Ramos (cell line): ENCODE measurements around the gene IRAK1.

Source experiments
- in situ Hi-C: fragments of 300-500 bp; cut with MboI; formaldehyde crosslinking; loops from one replicate; pipeline ENCODE4 v1.14.3; 2022; ENCODE audit warnings: low sequenced_read_pairs; ENCODE audit not compliant: unreplicated experiment

Gene IRAK1

GRCh38 chrX:154022108-154022507 is 2.4 kb upstream of the IRAK1 start:
- in situ Hi-C loops: no loop called here

DNA sequence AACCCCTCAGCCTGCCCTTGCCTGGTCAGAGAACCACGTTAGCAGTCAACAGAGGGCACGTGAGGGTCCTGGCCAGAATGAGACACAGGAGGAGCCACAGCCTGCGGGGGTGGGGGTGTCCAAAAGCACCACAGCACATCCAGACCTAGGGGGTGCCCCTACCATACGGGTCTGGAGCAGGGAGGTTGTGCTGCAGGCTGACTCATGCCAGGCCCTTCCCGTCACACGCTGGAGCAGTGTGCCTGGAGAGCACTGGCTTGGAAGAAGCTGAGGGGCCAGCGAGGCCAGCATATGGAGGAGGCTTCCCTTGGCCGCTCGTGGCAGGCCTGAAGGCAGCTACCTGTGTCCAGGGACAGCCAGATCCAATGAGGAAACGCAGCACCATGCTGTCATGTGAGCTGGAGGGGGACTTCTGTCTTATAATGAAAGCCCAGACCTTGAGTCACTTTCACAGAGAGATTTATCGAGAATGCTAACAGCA is 1.5 kb upstream of the IRAK1 start:
- in situ Hi-C loops: no loop called here

DNA sequence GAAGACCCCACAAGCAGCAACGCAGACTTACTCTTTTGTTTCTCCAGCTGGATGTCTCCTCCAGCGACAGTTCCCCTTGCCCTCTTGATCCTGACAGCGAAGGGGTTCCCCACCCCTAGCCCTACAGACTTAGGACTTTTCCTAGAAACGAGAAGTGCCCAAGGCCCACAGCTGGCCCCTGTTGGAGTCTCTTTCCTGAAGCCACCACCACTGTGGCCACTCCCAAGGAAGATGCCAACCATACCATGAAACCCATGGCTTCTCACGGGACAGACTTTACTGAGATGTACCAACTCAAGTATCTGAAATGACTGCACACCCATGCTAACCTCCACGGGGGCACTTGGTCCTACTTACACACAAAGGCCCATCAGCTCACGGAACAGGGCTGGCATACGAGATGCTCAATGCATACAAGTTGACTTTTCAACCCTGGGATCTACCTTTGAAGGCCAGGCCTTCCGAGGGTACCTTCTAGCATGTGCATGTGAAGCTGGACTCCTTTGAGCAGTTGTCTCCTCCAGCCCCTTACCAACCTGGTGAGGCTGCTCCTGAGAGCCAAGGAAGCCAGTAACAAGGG is 924 bp upstream of the IRAK1 start:
- in situ Hi-C loops: no loop called here

- in situ Hi-C loops: no loop called here
These were observed 561 bp downstream of the IRAK1 start for GRCh38 chrX:154019061-154019621.

DNA sequence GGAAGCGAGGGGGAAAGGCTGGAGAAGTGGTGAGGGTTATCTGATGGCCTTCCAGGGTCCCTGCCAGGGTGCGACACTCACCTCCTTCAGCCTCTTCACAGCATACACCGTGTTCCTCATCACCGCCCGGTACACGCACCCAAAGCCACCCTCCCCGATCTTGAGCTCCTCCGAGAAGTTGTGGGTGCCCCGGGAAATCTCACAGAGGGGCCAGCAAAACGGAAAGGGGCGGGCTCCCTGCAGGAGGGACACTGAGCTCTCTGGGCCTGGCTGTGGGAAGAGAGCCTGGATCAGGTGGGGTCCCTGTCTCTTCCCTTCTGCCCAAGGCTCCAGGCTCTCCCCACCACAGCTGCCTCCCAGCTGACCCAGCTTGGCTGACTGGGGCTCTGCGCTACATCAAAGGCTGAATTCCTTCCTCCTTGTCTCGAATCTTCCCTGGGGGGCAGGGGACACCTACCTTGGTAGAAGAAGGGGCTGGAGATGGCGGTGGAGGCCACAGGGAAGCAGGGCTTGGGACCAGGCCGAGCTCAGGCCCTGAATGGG is 1.1 kb downstream of the IRAK1 start:
- in situ Hi-C loops: no loop called here

DNA sequence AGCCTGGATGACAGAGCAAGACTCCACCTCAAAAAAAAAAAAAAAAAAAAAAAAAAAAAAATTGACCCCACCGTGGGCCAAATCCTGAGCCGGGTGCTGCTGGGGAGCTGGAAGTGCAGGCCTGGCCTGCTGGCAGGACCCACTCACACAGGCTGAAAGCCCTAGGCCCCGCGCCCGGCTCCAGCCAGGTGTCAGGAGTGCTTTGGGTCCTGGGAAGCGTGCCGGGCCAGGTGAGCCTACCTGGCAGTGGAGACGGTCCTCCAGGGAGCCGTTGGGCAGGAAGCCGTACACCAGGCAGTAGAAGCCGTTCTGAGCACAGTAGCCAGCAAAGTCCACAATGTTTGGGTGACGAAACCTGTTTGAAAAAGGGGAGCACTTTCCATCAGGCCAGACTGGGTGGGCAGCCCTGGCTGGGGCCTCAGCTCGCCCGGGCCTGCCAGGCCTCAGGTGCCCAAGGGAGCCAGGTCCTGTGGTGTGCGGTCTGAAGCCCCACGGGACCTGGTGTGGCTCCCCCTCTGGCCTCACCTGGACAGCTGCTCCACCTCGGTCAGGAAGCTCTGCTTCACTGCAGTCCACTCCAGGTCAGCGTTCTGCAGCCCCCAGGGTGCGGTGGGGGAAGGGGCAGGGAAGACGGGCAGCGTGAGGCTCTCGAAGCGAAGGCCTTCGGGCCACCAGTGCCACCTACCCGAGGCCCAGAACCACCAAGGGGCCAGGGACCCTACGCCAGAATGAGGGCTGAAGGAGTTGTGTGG is 1.8 kb downstream of the IRAK1 start:
- in situ Hi-C loops: no loop called here

DNA sequence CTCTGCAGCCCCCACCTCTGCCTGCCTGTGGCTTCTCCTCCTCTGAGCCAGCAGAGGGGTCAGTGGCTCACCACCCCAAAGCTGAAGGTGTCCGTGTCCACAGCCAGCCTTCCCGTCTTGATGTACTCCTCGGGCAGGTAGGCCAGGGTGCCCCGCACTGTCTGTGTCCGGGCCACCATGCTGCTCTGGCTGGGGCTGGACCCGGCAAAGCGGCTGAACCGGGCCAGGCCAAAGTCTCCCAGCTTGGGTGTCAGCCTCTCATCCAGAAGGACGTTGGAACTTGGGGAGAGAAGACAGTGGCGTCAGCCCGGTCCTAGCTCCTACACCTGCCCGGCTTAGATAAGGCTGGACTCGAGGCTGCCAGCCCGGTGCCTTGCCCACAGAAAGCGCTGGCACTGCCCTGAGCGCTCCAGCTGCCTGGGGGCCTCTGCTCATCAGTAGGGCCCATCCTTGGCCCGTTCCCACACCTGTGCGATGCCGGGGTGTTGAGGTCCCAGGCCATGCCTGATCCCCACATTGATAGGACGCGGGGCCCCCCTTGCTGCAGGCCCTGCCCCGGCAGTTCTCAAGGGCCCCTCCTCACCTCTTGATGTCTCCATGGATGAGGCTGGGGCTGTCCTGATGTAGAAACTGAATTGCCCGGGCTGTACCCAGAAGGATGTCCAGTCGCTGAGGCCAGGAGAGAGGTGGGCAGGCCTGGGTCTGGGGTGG is 3.2 kb downstream of the IRAK1 start:
- in situ Hi-C loops: no loop called here

GRCh38 chrX:154015581-154016264 is 4.0 kb downstream of the IRAK1 start:
- in situ Hi-C loops: no loop called here

GRCh38 chrX:154014429-154015380 is 5.0 kb downstream of the IRAK1 start:
- in situ Hi-C loops: no loop called here

DNA sequence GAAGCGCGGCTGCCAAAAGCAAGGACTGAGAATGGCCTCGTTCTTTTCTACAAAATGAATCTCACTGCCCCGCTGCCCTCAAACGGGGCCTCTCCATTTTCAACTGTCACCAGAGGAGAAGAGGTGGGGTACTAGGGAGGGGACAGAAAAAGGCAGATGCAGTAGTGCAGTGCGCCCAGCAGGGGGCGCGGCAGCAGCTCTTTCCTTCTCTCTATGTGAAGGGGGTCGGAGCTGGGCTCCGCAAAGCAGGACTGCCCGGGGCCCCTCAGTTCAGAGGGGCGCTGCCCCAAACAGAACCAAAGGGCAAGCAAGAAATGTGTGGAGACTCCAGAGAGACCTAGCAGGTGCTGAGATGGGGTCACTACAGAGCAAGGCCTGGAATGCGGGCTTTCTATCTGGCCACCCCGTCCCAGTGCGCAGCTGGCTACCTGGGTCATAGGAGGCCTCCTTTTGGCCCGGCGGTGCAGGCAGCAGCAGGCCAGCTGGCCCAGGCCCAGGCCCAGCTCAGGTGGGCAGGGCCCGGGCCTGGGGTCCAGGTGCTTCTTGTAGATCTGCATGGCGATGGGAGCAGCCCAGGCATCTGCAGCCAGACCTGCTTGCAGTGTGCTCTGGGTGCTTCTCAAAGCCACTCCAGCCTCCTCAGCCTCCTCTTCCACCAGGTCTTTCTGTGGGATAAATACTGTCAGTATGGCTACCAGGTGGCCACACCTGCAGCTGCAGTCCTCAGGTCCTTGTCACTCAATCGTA is 5.9 kb downstream of the IRAK1 start:
- in situ Hi-C loops: no loop called here

GRCh38 chrX:154013001-154013421 is 6.7 kb downstream of the IRAK1 start:
- in situ Hi-C loops: no loop called here

DNA sequence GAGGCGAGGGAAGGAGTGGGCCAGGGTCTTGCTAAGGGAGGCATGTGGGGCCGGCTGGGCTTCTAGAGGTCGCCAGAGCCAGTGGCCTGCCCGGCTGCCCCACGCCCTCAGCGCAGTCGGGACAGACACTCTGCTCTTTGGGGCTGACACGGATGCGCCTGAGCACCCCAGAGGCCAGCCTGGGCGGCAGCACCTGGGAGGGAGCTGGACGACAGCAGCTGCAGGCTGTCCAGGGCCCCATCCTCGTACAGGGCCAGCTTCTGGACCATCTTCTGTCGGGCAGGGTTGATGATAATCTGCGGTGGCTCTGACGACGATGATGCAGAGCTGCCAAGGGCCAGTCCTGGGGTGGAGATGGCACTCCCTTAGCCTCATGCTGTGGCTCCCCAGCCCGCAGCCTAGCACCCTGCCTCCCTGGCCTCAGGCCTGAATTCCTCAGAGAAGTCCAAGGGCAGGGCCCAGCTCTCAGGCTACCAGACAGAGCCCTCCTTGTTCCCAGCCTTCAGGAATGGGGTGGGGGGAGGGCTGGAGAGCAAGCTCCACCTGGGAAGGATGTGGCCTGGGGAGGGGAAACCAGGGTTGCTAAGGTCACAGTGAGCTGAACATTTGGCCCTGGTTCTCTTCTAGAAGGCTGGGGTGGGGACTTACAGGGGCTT is 7.2 kb downstream of the IRAK1 start:
- in situ Hi-C loops: no loop called here

DNA sequence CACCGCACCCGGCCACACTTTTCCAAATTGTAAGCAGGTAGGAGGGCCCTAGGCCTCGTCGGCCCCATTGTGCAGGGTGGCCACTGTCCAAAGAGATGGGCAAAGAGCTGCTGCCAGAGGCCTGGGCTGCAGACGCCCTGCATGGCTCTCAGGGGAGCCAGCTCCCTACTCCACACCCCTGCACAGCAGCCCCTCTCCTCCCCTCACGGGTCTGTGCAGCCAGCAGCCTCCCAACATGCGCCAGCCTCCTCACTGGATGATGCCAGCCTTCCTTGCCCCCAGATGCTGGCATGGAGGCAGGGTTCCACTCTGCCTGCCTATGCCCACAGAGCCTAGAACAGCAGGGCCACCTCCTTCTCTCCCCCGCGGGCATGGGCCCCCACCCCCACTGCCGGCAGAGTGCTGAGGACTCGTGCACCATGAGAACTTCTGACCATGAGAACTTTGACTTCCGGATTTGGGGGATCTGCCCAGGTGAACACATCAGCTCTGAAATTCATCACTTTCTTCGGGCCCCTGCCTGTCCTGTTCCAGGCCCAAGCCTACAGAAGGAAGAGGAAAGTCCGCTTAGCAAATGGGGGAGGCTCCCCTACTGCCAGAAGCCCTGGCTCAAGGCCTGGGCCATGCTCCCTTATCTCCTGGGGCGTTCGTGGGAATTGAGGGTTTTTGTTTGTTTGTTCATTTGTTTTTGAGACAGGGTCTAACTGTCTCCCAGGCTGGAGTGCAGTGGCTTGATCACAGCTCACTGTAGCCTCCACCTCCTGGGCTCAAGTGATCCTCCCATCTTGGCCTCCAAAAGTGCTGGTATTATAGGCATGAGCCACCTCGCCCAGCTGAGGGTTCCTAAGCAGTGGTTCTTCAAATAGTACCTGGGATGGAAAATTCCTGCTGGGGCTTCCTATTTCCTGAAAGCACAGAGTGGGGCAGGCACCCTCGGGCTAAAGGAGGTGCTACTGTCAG is 8.0 kb downstream of the IRAK1 start:
- in situ Hi-C loops: no loop called here

DNA sequence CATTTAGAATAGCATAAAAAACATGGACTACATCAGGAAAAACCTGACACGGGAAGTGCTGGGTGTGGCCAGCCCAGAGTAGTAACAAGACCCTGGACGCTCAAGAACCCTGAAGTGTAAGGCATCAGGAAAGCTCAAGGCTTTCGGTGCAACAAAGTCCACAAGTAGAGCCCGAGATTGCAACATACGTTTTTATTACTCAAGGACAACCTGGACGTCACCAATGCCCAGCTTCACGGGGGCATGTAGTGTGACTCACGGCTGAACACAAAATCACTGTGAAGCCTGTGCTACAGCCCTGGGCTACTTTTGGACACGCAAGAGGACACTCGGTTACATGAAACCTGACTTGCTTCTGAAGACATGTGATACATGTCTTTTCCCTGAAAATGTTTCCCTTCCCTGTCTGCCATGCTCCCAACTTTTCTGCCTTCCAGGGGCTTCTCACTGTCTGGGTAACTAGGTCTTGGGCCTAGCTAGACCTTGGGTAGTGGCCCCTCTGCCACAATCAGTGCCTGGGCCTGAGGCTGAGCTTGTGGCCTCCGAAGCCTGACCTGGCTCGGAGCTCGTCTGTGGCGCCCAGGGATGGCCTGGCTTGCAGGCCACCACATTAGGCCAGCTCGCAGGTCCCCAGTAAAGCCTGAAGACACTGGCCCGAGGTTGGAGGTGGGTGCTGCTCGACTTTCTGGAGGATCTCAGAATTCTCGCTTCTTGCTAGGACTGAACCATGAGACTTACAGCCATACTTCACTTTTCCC is 9.2 kb downstream of the IRAK1 start:
- in situ Hi-C loops: no loop called here

- in situ Hi-C loops: no loop called here
These were observed 11.2 kb downstream of the IRAK1 start for GRCh38 chrX:154008521-154008920.

- in situ Hi-C loops: no loop called here
These were observed 12.8 kb downstream of the IRAK1 start for GRCh38 chrX:154006947-154007346.
